ENCODE results near the gene CIB4. TPM values are rescaled to one million over a fixed set of nuclear protein-coding genes. Genes with fewer than 3 reads are reported as not detected.

CIB4 gene
- total RNA-seq, 1 donor from 2014 or later = not detected

DNA sequence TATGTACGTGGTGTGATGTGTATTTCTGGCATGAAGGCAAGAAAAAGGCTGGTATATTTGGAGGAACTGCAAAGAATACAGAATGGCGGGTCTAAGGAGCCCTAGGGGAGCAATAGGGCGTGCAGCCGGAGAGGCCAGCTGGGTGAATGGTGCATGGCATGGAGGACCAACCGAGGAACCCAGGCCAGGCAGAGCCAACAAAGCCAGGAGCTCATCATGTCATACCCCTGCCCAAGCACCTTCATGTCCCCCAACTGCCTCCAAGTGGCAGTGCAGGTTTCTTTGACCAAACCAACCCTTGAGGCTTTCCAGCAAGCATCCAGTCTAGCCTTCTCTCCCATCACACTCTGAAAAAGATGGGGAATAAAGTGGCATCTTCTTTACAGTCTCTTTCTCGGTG is 42.4 kb upstream of the CIB4 start:
- TF ChIP-seq, protein P1, sequence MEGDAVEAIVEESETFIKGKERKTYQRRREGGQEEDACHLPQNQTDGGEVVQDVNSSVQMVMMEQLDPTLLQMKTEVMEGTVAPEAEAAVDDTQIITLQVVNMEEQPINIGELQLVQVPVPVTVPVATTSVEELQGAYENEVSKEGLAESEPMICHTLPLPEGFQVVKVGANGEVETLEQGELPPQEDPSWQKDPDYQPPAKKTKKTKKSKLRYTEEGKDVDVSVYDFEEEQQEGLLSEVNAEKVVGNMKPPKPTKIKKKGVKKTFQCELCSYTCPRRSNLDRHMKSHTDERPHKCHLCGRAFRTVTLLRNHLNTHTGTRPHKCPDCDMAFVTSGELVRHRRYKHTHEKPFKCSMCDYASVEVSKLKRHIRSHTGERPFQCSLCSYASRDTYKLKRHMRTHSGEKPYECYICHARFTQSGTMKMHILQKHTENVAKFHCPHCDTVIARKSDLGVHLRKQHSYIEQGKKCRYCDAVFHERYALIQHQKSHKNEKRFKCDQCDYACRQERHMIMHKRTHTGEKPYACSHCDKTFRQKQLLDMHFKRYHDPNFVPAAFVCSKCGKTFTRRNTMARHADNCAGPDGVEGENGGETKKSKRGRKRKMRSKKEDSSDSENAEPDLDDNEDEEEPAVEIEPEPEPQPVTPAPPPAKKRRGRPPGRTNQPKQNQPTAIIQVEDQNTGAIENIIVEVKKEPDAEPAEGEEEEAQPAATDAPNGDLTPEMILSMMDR (conservative IDR thresholded peaks at IDR 0.05) = no peak
- no peak for DNase-seq (ENCODE audit: low read depth, low spot score)
- Mint-ChIP-seq H3K27ac (ENCODE audit: unreplicated experiment) (no peak overlapping the region), H3K4me1 (peaks cover 5% of the 10 kb centered on the region), H3K4me3 (no peak overlapping the region), H3K36me3 (ENCODE audit: low read depth) (no peaks in the 10 kb centered on the region), H3K9me3 (no peaks in the 10 kb centered on the region), H3K27me3 (ENCODE audit: low read depth) (peaks cover 38% of the 10 kb centered on the region)

DNA sequence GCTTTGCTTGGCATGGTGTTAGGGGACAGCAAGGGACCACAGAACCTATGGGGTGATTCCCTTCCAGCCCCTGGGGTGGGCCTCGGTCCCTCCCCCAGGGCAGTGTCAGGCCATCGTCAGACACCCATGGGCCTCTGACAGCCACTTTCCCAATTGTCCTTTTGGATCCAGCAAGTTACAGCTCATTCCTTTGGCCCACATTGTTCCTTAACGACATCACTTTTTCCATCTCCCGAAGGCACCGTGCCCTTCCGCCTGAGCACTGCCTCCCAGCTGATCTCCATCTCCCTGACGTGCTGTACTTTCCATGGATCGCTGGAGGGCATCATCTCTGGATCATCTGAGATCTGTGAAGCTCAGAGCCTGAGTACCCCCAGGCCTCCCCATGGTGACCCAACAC is 41.0 kb upstream of the CIB4 start:
- peaks cover 10% of the 10 kb centered on the region for H3K9me3 Mint-ChIP-seq
- TF ChIP-seq, protein P1 (conservative IDR thresholded peaks at IDR 0.05) = no peak
- H3K36me3 Mint-ChIP-seq (ENCODE audit: low read depth) = no peaks in the 10 kb centered on the region
- H3K4me1 Mint-ChIP-seq = no peaks in the 10 kb centered on the region
- H3K27ac Mint-ChIP-seq (ENCODE audit: unreplicated experiment) = no peak overlapping the region
- peaks cover 33% of the 10 kb centered on the region for H3K27me3 Mint-ChIP-seq (ENCODE audit: low read depth)
- no peak overlapping the region for H3K4me3 Mint-ChIP-seq
- DNase-seq (ENCODE audit: low read depth, low spot score) = no peak

DNA sequence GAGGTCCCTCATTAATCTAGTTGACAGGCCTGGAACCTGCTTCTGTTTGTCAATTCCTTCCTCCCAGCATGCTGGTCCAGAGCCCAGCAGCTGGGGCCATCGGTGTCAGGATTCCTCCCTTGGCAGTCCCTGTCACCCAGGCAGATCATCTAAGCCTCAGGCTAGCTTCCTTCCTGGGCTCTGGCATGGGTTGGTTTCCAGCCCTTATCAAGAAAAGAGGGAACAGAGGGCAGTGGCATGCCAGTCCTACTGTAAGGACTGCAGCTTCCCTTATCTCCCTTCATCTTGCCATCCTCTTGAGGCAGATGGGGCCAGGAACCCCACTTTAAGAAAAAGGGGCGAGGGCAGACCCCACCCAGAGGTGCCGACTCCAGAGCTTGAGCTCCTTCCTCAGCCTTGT is 40.5 kb upstream of the CIB4 start:
- Mint-ChIP-seq H3K36me3 (ENCODE audit: low read depth) (no peaks in the 10 kb centered on the region), H3K4me3 (no peak overlapping the region), H3K4me1 (no peaks in the 10 kb centered on the region), H3K27me3 (ENCODE audit: low read depth) (peaks cover 28% of the 10 kb centered on the region), H3K9me3 (peaks cover 10% of the 10 kb centered on the region), H3K27ac (ENCODE audit: unreplicated experiment) (no peak overlapping the region)
- DNase-seq (ENCODE audit: low read depth, low spot score) = no peak
- TF ChIP-seq, protein P1 (conservative IDR thresholded peaks at IDR 0.05) = no peak

DNA sequence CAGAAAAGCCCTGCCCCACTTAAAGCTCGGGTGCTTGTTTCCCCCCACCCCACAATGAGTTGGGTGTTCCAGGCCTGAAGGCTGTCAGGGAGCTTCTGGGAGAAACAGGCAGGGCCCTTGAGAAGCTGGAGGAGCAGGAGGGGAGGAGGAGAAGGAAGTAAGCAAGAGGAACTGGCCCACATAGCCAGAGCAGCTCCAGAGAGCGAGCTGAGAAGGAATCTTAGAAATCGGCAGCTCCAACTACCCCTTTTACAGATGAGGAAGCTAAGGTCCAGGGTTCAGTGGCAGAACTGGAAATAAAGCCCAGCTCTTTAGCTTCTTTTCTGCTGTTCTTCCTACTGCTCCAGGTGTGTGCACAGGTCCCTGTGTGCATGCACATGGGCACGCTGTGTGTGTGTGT is 38.7 kb upstream of the CIB4 start:
- Mint-ChIP-seq H3K36me3 (ENCODE audit: low read depth) (no peaks in the 10 kb centered on the region), H3K27ac (ENCODE audit: unreplicated experiment) (no peak overlapping the region), H3K9me3 (peaks cover 10% of the 10 kb centered on the region), H3K27me3 (ENCODE audit: low read depth) (peaks cover 16% of the 10 kb centered on the region), H3K4me1 (no peaks in the 10 kb centered on the region), H3K4me3 (no peak overlapping the region)
- DNase-seq (ENCODE audit: low read depth, low spot score) = no peak
- TF ChIP-seq, protein P1 (conservative IDR thresholded peaks at IDR 0.05) = no peak

DNA sequence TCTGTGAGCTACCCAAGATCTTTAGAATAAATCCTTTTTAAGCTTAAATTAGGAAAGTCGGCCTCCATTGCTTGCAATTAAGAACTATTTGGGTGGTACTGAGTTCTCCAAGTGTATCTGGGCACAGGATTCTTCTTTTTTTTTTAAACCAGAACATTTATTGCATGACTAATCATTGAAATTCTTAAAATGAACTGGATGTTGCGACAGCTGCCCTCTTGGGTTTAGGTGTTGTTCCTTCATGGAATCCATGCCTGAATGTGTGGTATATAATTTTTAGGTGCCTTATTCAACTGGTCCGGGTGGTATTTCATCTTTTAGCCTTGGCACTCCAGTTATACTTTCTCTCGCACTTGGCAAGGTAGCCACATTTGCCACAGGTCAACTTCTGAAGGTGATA is 36.9 kb upstream of the CIB4 start:
- Mint-ChIP-seq H3K27me3 (ENCODE audit: low read depth) (peaks cover 14% of the 10 kb centered on the region), H3K36me3 (ENCODE audit: low read depth) (no peaks in the 10 kb centered on the region), H3K27ac (ENCODE audit: unreplicated experiment) (no peak overlapping the region), H3K4me3 (no peak overlapping the region), H3K9me3 (peaks cover 10% of the 10 kb centered on the region), H3K4me1 (no peaks in the 10 kb centered on the region)
- no peak for DNase-seq (ENCODE audit: low read depth, low spot score)
- TF ChIP-seq, protein P1 (conservative IDR thresholded peaks at IDR 0.05) = no peak

All from neural crest cell (in vitro differentiated cells).